PFSK-1 (cell line): ENCODE data around the gene SCN1B.

ENCODE experiments used
- POLR2AphosphoS5 ChIP-seq: IDR thresholded peaks from 2 replicates; pipeline ENCODE4 v1.6.1; 2012; ENCODE audit warnings: low read depth, mild to moderate bottlenecking, control low read depth, low read length, moderate library complexity
- SIN3A ChIP-seq: IDR thresholded peaks from 2 replicates; pipeline ENCODE4 v1.6.1; 2012; ENCODE audit warnings: mild to moderate bottlenecking, low read length, moderate library complexity, borderline replicate concordance; ENCODE audit not compliant: insufficient read depth
- TAF1 ChIP-seq: IDR thresholded peaks from 2 replicates; pipeline ENCODE4 v1.6.1; 2012; ENCODE audit warnings: low read length, control low read depth, borderline replicate concordance; ENCODE audit not compliant: insufficient read depth
- TF ChIP-seq, protein P1 (sequence below), 2 experiments: IDR thresholded peaks; 2 replicates each; pipeline versions ENCODE4 v1.6.1 to v1.8.0; 2011 to 2012; ENCODE audit warnings: low read depth in 2 of 2, low read length in 2 of 2, control low read depth in 1 of 2, inconsistent platforms in 1 of 2, mild to moderate bottlenecking in 1 of 2, moderate library complexity in 1 of 2; ENCODE audit not compliant: insufficient read depth in 1 of 2

DNA sequence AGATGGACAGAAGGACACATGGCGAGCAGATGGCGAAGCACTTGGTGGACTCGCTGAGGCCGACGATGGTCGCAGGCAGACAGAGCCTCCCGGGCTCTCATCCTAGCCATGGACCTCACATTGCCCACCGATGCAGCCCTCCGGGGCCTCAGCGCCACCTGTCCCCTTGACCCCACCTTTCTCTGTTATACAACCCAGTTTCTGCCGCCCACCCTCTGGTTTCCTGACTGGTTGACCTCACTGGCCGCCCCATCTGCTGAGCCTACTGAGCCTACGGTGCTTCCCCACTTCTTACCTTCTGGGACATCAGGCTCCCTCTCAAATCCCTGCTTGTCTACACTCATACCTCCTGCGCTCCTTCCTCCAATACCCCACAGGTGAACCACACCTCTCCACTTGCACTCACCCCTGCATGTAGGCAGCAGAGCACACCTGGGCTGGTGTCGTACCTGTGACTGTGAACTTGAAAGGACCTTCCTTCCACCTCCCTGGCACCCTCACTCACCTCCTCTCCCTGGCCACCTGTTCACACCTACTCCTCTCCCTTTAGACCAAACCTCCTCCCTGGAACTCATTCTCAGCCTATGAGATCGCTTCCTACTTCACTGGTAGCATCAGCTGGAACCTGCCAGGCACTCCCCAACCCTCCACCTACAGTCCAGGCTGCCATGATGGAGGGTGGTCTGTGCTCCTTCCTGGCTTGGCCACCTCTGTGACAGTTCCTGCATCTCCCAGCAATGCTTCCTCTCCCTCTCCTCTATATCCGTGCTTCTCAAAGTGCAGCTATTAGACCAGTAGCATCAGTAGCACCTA lies 47.3 kb downstream of the SCN1B start:
- no peak for TF ChIP-seq SIN3A
- TF ChIP-seq TAF1: no peak
- TF ChIP-seq, protein P1, sequence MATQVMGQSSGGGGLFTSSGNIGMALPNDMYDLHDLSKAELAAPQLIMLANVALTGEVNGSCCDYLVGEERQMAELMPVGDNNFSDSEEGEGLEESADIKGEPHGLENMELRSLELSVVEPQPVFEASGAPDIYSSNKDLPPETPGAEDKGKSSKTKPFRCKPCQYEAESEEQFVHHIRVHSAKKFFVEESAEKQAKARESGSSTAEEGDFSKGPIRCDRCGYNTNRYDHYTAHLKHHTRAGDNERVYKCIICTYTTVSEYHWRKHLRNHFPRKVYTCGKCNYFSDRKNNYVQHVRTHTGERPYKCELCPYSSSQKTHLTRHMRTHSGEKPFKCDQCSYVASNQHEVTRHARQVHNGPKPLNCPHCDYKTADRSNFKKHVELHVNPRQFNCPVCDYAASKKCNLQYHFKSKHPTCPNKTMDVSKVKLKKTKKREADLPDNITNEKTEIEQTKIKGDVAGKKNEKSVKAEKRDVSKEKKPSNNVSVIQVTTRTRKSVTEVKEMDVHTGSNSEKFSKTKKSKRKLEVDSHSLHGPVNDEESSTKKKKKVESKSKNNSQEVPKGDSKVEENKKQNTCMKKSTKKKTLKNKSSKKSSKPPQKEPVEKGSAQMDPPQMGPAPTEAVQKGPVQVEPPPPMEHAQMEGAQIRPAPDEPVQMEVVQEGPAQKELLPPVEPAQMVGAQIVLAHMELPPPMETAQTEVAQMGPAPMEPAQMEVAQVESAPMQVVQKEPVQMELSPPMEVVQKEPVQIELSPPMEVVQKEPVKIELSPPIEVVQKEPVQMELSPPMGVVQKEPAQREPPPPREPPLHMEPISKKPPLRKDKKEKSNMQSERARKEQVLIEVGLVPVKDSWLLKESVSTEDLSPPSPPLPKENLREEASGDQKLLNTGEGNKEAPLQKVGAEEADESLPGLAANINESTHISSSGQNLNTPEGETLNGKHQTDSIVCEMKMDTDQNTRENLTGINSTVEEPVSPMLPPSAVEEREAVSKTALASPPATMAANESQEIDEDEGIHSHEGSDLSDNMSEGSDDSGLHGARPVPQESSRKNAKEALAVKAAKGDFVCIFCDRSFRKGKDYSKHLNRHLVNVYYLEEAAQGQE (IDR thresholded peaks at IDR 0.05; ENCODE audit: insufficient read depth in 1 of 2, low read depth in 2 of 2, low read length in 2 of 2): no peak
- no peak for TF ChIP-seq POLR2AphosphoS5
